ENCODE measurements around the gene DES.

The DES gene

GRCh38 chr2:219459460-219460311 lies 41.5 kb downstream of the DES start:
- DNase-seq: peak; percentile 38

GRCh38 chr2:219460424-219460926 lies 42.3 kb downstream of the DES start:
- DNase-seq: no peak

- DNase-seq: no peak
Measured at GRCh38 chr2:219461047-219461514, 42.9 kb downstream of the DES start.

GRCh38 chr2:219461669-219462068 lies 43.5 kb downstream of the DES start:
- no peak for DNase-seq

- DNase-seq: no peak
Measured at GRCh38 chr2:219462349-219462748, 44.2 kb downstream of the DES start.

- no peak for DNase-seq
Measured at GRCh38 chr2:219464286-219465032, 46.3 kb downstream of the DES start.

- no peak for DNase-seq
Measured at GRCh38 chr2:219465659-219466561, 47.7 kb downstream of the DES start.

GRCh38 chr2:219466816-219467735 lies 48.9 kb downstream of the DES start:
- no peak for DNase-seq

GRCh38 chr2:219467736-219468075 lies 49.5 kb downstream of the DES start:
- DNase-seq: no peak

- no peak for DNase-seq
Measured at GRCh38 chr2:219468410-219469185, 50.4 kb downstream of the DES start.

GRCh38 chr2:219469186-219469724 lies 51.1 kb downstream of the DES start:
- DNase-seq: peak; percentile 60

GRCh38 chr2:219470429-219470828 lies 52.3 kb downstream of the DES start:
- DNase-seq: no peak

GRCh38 chr2:219471476-219472371 lies 53.5 kb downstream of the DES start:
- DNase-seq: no peak

- no peak for DNase-seq
Measured at GRCh38 chr2:219472629-219473187, 54.5 kb downstream of the DES start.

GRCh38 chr2:219473511-219473910 lies 55.3 kb downstream of the DES start:
- DNase-seq: no peak

- no peak for DNase-seq
Measured at GRCh38 chr2:219474285-219475060, 56.3 kb downstream of the DES start.

- DNase-seq: no peak
Measured at GRCh38 chr2:219475278-219475677, 57.1 kb downstream of the DES start.

Data from inflammatory macrophage treated with lipopolysaccharide for 4 hours (primary cell).